ENCODE measurements around the gene KCNMA1.

KCNMA1 gene

DNA sequence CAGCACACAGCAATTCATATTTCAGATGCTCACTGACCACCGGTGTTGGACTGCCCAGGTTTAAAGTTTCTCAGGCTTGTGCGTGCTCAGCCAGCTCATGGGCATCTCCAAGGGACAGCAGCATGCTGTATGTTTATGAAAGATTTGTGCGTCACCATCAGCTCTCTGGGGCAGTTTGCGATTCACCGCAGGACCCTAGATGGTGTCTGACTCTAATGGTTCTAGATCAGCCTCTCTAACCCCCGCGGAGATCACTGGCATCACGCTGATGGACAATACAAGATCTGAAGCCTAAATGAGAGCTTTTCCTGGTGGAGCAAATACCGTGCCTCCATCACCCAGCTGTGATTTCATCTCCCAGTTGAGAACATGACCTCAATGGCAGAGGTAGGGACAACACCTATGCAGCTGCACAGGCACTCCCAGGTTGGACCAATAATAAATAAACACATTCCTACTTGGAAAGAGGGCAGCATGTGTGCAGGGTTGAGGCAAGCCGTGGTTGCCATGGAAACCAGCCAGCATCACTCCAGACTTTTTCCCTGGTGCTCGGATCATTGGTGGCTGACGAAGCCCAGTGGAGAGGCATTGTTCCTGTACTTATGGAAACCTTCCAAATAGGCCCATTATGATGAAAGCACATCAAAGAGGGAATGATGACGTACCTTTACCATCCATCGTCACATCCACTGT is 253.6 kb downstream of the KCNMA1 start:
- DNase-seq, result no peak

DNA sequence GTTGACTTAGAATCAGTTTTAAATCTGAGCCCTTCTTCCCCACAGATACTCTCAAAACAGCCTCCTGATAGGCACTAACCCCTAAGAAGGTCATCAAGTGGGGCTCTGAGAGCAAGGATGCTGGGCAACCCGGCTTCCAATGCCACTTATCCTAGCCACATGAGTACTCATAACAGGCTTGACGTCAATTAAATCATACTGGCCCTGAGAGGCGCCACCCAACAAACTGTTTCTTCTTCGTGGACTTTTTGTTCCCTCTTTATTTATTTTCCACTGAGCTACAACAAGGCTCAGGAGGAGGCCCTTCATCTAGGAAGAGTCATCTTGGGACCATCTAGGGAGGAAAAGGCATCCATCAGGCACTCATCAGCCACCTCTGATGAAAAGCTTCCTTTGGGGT is 255.9 kb downstream of the KCNMA1 start:
- DNase-seq, result no peak

DNA sequence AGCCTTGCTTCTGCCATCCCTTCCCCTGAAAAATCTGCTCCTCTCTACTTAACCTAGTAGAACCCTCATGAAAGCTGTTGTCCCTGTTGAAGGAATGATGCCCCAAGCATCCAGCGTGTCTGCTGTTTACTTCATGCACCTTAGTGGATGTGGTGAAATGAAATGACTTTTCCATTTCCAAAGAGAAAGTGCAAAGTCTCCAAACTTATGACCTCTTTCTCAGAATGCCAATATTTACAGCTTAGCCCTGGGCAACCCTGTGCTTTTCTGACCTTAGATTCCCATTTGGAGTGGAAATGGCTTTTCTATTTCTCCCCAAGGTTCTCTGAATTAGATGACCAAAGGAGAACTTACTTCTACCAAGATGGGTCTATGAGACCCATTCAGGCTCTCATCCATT is 256.9 kb downstream of the KCNMA1 start:
- no peak for DNase-seq

DNA sequence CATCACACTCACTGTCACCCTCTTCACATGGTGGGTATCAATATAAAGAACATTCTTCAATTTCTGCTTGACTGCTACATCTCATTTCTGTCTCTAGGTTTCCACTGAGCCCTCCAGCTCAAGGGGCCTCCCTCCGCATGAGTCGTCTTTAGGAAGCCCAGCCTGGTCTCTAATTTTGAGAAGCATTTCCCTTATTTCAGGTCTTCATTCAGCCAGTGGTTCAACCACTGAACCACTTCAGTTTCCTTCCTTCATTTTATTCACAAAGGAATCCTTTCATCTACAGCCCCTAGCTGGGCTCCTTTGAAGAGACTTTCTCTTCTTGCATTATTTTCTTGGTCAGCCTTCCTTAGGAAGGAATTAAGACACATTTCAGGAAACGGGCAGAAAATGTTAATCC is 257.4 kb downstream of the KCNMA1 start:
- no peak for DNase-seq

DNA sequence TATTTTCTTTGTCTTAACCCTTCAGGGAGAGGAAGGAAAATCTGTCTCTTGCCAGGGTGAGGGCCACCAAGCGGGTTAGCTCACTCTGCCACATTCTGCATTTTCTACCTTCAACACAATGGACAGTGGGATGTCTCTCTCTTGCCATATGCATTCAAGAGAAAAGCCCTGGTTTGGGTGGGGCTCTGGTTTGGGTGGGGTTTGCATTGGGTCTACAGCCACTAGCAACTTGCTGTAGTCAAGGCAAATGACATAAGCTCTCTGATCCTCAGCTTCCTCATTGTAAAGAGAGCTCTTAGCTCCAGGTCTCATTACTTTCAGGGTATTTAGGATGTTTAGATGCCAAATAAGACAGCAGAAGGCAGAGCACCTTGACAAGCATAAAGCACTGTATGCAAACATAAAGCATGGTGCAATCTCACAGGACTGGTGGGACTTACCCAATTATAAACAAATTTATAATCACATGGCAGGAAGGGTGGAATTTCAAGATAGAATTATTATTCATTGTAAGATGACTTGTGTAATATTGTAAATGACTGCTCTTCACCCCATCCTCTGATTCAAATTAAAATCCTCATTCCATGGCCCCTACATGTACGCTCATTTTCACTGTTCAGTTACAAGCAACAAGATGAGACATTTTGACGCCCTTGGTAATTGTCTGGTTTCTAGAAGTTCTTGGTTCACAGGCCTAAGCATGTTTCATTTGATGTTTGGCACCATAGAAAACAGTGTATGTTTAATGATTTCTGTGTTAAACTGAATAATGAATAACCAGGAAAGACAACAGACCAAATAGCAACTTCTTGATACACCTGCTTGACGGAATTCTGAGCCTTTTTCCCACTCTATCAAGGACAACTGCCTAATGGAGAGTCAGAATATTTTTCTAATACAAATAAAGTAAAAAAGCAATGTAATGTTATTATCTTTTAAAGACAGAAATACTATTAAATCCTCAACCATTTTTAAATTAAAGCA is 258.9 kb downstream of the KCNMA1 start:
- no peak for DNase-seq

DNA sequence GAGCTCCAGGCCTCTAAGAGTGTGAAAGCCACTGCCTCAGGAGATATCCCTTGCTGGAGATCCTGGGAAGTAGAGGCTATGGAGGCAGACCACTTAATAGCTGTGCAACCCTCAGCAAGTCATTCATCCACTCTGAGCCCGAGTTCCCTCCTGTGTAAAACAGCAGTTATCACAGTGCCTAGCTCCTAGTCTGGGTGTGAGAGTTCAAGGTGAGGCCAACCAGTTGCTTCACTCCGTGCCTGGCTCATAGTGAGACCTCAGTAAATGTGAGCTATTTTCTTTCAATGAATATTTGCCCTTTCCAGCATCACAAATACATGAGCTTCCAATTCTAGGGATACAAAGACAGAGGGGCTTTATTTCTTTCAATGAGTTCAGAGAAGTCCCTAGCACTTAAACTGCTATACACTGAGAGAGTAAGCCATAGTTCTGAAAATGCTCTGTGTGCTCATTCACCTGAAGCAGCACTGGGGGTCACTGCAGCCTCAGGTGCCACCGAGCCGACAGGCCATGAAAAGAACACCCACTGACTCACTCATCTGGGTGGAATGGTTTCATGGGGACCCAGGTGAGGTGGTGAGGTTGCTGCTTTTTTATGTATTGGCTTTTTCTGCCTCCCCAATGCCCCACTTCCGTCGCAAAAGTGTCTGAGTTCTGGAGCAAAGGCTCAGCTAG is 259.8 kb downstream of the KCNMA1 start:
- DNase-seq, result no peak

DNA sequence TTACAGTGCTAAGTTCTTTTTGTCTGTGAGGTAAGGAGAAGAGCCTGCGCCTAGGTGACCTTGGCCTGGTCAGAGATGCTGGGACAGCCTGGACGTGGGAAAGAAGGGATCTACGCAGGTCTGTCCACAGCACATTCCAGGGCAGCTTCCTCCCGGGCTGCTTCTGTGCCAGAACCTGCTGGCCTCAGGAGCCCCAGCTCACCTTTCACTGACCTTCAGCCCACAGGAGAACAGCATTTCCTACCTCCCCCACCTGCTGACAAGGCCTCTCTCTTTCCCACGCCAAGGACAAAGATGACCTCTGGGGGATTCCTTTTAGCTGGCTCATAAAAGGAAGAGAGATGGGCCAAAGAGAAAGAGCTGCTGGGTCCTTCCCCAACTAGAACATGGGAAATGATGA is 260.6 kb downstream of the KCNMA1 start:
- no peak for DNase-seq

DNA sequence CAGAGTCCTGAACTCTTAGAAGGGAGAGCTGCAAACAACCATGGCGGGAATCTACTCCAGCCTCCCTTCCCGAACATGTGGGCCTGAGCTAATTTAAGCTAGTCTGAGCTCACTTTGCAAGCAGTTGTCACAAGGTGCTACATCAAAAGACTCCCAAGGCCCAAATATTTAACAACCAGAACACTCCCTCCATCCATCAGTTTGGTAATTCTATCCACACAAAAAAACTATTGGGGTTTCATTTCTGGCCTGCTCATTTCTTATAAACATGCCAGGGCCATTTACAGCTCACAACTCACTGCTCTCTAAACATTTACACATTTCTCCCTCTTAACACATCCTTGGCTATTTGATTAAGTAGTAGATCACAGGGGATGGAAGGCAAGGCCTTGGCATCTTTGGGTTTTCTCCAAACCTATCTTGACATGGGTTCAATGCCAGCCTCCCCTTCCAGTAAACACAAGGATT is 263.4 kb downstream of the KCNMA1 start:
- DNase-seq, result no peak

DNA sequence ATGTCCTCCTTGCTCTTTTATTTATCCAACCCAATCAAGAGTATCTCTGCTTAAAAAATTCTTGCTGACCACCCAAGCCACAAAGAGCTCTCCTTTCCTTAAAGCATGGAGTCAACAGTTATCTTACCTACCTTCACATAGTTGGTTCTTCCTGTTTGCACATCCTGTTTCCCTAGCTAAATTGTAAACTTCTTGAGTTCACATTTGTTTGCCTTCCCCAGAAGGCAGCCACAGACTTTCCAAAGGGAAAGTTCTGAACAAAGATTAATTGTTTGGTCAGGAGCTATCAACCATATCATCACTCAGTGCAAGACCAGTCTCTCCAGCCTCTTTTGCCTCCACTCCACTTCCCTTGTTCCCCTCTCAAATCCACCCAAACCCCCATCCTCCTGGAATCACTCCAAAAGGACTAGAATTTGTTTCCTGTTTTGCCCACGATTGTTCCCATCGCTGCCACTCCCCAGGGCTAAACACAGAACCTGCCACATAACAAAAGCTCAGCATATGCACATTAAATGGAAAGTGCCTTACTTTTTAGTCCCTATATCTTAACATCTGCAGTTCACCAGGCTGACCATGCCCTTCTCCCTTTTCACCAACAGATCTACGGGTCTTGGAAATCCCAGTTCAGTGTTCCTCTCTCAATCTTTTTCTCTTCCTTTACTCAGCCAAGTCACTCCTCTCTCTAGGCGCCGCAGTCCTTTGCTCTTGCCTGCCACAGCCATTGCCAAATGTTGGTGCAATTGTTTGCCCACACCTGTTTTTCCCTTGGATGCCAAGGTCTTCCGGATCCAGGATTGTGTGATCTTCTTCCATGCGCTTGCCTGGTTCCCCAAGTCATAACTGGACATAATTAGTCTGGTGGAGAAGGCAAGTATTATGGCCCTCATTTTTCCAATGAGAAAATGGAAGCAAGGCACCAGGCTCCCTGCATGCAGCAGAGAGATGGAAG is 265.5 kb downstream of the KCNMA1 start:
- no peak for DNase-seq

DNA sequence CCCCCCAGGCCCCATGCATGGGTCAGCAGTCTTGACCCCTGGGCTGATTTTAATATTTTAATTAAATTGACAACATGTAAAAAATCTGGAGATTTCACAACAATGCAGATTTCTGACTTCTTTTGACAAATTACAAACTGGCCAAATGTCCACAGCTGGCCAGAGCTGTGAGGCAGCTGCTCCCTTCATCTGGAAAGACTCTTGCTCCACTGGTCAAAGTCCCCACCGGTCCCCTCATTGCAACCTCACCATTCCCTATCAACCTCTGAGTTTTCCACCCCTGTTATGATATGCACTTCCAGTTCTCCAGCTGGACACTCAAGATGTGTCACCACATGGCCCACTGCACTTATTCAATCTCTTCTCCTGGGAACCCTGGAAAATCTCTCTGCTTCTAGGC is 266.2 kb downstream of the KCNMA1 start:
- no peak for DNase-seq

DNA sequence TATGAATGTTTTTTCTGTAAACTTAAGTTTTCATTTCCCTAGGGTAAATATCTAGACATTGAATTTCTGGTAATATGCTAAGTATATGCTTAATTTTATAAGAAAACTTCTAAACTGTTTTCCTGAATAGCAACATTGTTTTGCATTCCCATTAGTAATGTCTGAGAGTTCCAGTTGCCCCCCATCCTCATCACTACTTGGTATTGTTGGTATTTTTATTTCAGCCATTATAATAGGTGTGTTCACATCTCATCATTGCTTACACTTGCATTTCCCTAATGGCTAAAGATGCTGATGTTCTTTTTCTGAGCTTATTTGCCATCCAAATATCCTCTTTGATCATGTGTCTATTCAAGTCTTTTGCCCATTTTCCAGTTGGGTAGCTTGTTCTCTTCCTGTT is 269.6 kb downstream of the KCNMA1 start:
- DNase-seq, result no peak

DNA sequence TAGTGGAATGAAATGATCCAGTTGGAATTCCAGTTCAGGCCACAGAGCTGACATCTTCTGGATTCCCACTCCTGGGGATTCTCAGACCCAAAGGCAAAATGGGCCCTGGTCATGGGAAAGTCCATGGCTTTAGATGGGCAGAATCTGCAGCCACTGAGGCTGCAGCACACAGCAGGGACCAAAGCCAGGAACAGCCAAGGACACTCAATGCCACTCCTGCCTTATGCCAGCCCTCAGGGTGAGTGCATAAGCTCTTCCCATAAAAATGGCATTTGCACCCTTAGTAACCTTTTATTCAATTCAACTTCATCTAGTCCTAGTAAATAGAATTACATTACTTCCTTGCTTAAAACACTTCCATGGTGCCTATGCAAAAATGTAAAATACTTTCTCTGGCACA is 274.4 kb downstream of the KCNMA1 start:
- no peak for DNase-seq

DNA sequence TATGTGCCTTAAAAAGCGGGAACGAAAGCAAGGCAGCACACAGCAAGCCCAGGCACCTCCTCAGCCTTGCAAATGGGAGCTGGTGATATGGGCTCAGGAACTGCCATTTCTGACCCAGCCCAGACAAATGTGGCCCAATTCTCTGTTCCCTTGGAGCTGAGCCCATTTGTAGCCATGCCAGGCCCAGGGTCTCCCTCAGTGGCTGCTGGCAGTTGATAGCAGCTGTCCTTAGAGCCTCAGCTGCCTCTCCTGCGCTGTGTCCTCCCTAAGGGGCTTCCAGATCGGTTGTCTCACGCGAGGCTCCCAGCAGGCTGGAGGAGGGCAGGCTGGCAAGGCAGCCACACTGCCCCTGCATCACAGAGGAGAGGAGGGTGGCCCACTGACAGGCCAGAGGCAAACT is 275.8 kb downstream of the KCNMA1 start:
- DNase-seq, result no peak

DNA sequence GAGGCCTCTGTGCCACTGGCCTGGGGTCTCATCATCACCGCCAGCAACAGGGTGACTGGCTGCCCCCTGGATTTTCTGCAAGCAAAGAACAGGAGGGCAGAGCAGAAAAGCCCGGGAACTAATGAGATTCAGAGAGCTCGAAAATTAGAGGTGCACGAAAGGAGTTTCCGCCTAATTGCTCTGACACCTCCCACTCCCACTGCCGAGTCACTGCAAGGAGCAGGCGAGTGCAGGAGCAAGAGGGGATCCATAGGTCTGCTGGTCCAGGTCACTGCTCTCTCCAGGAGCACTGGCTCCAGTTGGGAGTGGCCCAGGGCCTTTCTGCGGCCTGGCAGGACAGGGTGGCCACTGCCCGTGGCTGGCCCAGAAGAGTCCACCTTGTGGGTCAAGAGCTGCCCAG is 276.2 kb downstream of the KCNMA1 start:
- no peak for DNase-seq

DNA sequence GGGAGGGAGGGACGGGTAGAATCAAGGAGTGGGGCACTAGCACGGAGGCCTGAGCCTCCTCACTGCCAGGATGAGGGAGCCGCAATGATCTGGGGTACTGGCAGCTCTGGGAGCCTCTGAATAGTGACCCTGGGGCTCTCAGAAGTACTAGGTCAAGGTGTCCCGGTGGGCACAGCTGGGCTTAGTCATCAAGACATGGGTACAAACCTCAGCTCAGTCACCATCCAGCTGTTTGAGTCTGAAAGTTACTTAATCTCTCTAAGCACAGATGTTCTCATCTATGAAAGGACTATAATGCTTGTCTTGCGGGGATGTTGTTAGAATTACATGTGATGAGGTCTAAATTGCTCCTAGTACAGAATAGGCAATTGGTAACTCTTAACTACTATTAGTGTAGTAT is 276.8 kb downstream of the KCNMA1 start:
- DNase-seq, result no peak

DNA sequence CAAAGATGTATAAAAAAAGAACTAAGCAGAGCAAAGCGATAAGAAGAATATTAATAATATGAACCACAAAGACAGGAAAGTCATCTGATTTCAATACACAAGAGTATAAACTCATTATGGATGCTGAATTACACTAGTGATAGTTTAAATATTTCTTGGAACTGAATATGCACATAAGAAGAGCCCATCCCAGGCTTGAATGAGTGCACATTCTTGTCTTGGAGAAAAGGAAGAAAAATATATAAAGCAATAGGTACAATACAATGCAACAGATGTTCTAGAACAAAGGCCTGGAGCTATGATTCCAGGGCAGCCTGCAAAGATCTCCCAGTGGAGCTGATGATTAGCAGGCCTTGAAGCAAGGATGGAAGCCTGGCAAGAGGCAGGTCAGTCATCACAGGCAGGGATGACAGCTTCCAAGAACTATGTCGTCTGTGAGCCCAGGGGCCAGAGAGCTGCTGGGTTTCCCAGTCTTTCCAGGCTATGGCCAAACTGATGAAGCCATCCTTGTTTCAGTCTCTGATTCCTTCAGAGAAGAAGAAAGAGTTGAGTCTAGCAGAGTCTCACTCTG is 277.6 kb downstream of the KCNMA1 start:
- no peak for DNase-seq

DNA sequence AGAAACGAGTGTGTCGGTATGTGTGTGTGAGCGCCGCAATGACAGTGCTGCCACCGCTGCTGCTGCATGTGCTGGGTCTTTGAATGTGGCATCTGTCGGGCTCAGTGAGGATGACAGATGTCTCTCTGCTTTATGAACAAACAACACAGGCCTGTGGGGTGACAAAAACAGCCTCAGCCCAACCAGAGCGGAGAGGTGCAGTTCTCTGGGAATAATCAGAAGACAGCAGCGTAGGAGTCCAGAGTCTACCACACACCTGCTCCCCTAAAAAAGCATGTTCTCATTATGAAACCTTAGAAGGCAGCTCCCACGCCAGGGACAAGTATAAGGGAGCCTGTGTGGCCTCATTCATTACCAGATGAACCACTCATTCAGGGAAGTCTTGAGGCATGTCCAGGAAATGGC is 278.3 kb downstream of the KCNMA1 start:
- no peak for DNase-seq

DNA sequence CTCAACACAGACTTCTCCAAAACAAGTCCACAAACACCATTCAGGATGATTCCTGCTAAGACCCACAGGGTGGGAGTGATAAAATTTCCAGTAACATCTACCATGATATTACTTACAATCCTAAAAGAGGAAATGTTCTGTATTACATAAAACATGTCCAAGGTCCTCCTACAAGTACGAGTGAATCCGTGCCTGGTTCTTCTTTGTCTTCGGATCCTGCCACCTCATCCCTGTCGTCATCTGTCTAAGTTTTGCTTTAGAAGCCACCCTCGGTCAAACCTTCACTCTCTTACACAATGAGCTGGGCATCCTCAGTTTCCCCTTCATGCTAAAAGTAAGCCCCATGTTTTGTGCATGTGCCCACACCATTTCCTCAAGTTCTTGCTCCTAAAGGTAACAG is 279.0 kb downstream of the KCNMA1 start:
- DNase-seq, result no peak

DNA sequence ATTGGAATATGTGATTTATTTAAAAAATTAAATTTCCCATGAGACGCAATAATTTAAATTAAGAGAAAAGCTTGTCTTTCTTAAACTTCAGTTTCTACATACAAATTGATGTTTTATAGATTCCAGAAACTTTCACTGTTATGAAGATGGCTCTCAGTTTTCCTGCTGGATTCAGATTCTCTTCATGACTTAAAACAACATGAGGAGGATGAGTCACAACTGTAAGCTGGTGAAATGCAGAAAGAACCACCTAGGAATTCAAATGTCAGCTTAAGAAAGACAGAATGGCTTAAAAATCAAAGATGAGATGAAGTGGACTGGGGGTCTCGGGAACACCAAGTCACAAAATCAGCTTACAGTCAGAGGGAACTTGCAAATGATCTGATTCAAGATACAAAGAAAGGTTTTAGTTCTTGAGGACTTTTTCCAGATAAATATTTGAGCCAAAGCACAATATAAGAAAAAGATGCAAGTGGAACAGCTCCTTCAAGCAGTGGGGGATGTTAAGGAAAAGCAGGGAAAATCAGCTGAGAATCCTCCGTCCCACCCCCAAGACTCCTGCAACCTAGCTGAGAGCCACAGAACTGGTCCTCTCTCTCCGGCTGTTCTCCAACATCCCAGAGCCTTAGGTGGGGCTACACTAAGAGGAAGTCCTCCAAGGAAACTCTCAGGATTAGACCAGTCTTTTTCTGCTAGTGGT is 279.8 kb downstream of the KCNMA1 start:
- no peak for DNase-seq

DNA sequence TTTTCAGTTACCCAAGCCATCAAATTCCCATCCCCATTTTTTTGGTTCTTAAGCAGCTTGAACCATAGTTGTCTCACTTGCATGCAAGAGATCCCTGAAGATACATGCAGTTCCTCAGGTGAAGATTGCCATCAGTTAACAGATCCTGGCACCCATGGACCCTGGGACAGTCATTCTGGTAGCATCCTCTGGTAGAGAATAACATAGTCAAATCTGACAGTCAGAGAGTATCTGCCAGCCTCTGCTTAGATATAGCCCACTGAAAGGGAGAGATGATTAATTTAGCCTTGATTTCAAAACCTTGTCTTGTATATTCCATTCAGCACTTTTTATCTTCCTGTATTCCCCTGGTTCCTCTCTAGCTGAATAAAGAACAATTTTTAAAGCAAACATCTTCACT is 280.4 kb downstream of the KCNMA1 start:
- DNase-seq, result no peak

DNA sequence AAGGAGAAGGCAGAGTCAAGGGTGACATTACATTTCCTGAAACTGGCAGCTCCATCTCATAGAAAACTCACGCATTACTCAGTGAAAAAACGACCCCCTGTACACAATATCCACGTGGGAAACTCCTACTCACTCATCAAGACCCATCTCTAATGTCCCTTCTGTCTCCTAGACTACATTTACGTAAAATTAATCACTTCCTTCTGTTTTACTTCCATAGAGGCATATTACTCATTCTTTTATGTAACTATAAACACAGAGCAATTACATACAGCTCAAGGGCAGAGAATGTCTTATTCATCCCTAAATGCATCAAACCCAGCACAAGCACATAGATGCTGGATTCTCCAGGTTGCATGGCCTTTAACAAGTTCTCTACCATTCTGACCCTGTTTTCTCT is 281.8 kb downstream of the KCNMA1 start:
- DNase-seq, result no peak

All from activated CD4-positive, alpha-beta T cell treated with anti-CD3 and anti-CD28 coated beads for 4 hours (primary cell).